Osteoblast (primary cell): ENCODE data around the gene COMMD9. TPM values are rescaled to one million over a fixed set of nuclear protein-coding genes. Genes with fewer than 3 reads are reported as not detected.

Source experiments
- DNase-seq: peaks from one replicate; pipeline ENCODE4 v3.0.0; 2011; ENCODE audit warnings: low spot score, mixed read lengths; ENCODE audit not compliant: insufficient read length; ENCODE audit errors: missing footprints
- H2AFZ ChIP-seq: 2 replicates; pipeline ENCODE4 v1.6.0; 2011; ENCODE audit warnings: mild to moderate bottlenecking, low read length
- H3K27ac ChIP-seq: 2 replicates; pipeline ENCODE4 v1.5.1; 2011; ENCODE audit warnings: mild to moderate bottlenecking, low read depth, low read length, moderate library complexity
- H3K27me3 ChIP-seq: 2 replicates; pipeline ENCODE4 v1.6.0; 2012; ENCODE audit warnings: mild to moderate bottlenecking, control low read depth, inconsistent platforms, low read length, moderate library complexity; ENCODE audit not compliant: insufficient read depth
- H3K36me3 ChIP-seq: 2 replicates; pipeline ENCODE4 v1.5.1; 2011; ENCODE audit warnings: mild to moderate bottlenecking, low read length, control low read depth, moderate library complexity; ENCODE audit not compliant: insufficient read depth
- H3K4me1 ChIP-seq: 2 replicates; pipeline ENCODE4 v1.5.1; 2011; ENCODE audit warnings: mild to moderate bottlenecking, low read length, control low read depth, moderate library complexity; ENCODE audit not compliant: insufficient read depth
- H3K4me2 ChIP-seq: 2 replicates; pipeline ENCODE4 v1.6.0; 2011; ENCODE audit warnings: mild to moderate bottlenecking, low read length; ENCODE audit not compliant: insufficient read depth
- H3K4me3 ChIP-seq: fragments of 200-600 bp; sonication (generic); 3 replicates; pipeline ENCODE4 v1.5.1; 2012; ENCODE audit warnings: mild to moderate bottlenecking, low read length, inconsistent platforms; ENCODE audit not compliant: insufficient read depth
- H3K79me2 ChIP-seq: 2 replicates; pipeline ENCODE4 v1.6.0; 2012; ENCODE audit warnings: mild to moderate bottlenecking, low read length, control low read depth, inconsistent platforms; ENCODE audit not compliant: insufficient read depth
- H3K9me3 ChIP-seq: 2 replicates; pipeline ENCODE4 v1.5.1; 2011; ENCODE audit warnings: low read depth, low read length, control low read depth
- H4K20me1 ChIP-seq: 2 replicates; pipeline ENCODE4 v1.6.0; 2012; ENCODE audit warnings: mild to moderate bottlenecking, low read length, control low read depth; ENCODE audit not compliant: insufficient read depth
- CTCF ChIP-seq: IDR thresholded peaks from 2 replicates; pipeline ENCODE4 v1.5.1; 2011; ENCODE audit warnings: mild to moderate bottlenecking, low read depth, low read length, moderate library complexity; ENCODE audit errors: extremely low read depth
- total RNA-seq: library from RNA; depleted of rRNA; stranded (reverse); fragments of >200 nt; gene quantifications from 2 replicates; pipeline ENCODE4 v1.2.3, GENCODE V29; 2012

Gene COMMD9
- total RNA-seq, 1 donor: 52.5 TPM

- Histone ChIP-seq H3K27me3 (peaks cover 7% of the 10 kb centered on the region), H3K4me1 (no peaks in the 10 kb centered on the region), H2AFZ (no peak overlapping the region), H3K4me3 (no peak overlapping the region), H3K9me3 (no peaks in the 10 kb centered on the region), H4K20me1 (no peaks in the 10 kb centered on the region), H3K4me2 (no peak overlapping the region), H3K27ac (no peak overlapping the region), H3K79me2 (no peaks in the 10 kb centered on the region), H3K36me3 (no peaks in the 10 kb centered on the region)
- no peak for TF ChIP-seq CTCF
- no peak for DNase-seq
Observed at GRCh38 chr11:36238036-36238631, 51.1 kb downstream of the COMMD9 start.

GRCh38 chr11:36237391-36237790 is 51.8 kb downstream of the COMMD9 start:
- H3K9me3 ChIP-seq: no peaks in the 10 kb centered on the region
- no peak overlapping the region for H3K4me2 ChIP-seq
- H3K36me3 ChIP-seq: no peaks in the 10 kb centered on the region
- DNase-seq: no peak
- no peak for TF ChIP-seq CTCF
- peaks cover 7% of the 10 kb centered on the region for H3K27me3 ChIP-seq
- H3K27ac ChIP-seq: no peak overlapping the region
- no peak overlapping the region for H2AFZ ChIP-seq
- H3K4me1 ChIP-seq: no peaks in the 10 kb centered on the region
- H3K79me2 ChIP-seq: no peaks in the 10 kb centered on the region
- H4K20me1 ChIP-seq: no peaks in the 10 kb centered on the region
- no peak overlapping the region for H3K4me3 ChIP-seq

GRCh38 chr11:36235750-36236149 is 53.5 kb downstream of the COMMD9 start:
- Histone ChIP-seq H3K27me3 (peaks cover 3% of the 10 kb centered on the region), H3K4me1 (peaks cover 10% of the 10 kb centered on the region), H3K4me2 (no peak overlapping the region), H3K9me3 (no peaks in the 10 kb centered on the region), H3K79me2 (no peaks in the 10 kb centered on the region), H3K4me3 (no peak overlapping the region), H2AFZ (no peak overlapping the region), H3K36me3 (no peaks in the 10 kb centered on the region), H3K27ac (no peak overlapping the region), H4K20me1 (no peaks in the 10 kb centered on the region)
- no peak for DNase-seq
- no peak for TF ChIP-seq CTCF

- DNase-seq: no peak
- no peak for TF ChIP-seq CTCF
- Histone ChIP-seq H3K36me3 (no peaks in the 10 kb centered on the region), H3K4me3 (no peak overlapping the region), H3K27ac (no peak overlapping the region), H3K9me3 (no peaks in the 10 kb centered on the region), H2AFZ (no peak overlapping the region), H3K27me3 (peaks cover 3% of the 10 kb centered on the region), H4K20me1 (peaks cover 1% of the 10 kb centered on the region), H3K79me2 (no peaks in the 10 kb centered on the region), H3K4me2 (no peak overlapping the region), H3K4me1 (peaks cover 20% of the 10 kb centered on the region)
Observed at GRCh38 chr11:36234825-36235224, 54.4 kb downstream of the COMMD9 start.
